CD4-positive, alpha-beta T cell treated with Interleukin-6 at 100 ng/mL for 8 hours (primary cell): Measurements from ENCODE around the gene SBNO2.
"Not testable (repeated sequence)": the region's sequence is repeated elsewhere in the genome, so short reads cannot be mapped to it uniquely, and the experiment has no call there.

Source experiments
- DNase-seq: peaks from one replicate; pipeline ENCODE4 v3.0.0-alpha.2; 2020; ENCODE audit warnings: mixed read lengths, low spot score

The SBNO2 gene

DNA sequence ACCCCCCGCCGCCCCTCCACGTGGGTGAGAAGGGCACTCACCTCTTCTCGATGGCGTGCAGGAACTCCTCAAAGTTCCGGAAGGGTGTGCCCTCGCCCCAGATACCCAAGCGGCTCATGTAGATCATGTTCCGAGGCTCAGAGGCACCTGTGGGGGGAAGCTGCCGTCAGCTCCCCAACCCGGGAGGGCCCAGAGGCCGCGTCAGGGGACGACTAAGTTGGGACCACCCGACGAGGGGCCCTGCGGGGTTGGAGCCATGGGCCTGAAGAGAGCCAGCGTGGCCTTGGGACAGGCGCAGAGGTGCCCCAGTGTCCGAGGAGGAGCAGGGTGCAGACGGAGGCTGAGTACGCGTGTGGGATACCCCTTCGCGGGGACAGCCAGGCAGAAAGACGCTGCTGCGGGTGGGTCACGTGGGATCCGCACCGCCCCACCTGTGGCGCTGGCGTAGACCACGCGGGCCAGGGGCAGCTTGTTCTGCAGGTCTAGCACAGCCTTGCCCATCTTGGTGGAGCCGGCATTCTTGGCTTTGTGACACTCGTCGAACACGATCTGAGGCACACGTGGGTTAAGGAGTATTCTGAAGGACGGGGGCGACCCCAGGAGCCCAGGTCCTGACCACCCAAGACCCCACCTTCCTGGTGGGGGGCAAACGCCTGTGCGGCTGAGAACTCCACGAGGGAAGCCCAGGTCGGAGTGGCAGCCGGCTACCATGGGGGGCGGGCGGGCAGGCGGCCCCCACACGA, 54.4 kb downstream of the SBNO2 start:
- no peak for DNase-seq

DNA sequence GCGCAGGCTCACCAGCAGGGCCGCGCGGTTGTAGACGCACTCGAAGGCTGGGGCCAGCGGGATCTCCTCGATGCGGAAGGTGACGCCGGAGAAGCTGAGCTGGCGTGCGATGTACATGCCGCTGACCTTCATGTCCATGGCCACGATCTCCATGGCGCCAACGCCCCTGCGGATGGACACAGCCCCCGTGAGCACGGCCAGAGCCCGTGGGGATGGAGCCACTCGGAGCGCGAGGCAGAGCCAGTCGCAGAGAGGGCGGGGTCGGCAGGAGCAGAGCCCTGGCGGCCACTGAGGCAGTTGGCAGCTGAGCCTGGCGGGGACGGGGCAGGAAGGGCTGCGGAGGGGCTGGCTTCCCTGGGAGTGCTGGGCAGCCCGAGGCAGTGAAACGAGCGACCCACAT, 55.1 kb downstream of the SBNO2 start:
- DNase-seq: no peak

DNA sequence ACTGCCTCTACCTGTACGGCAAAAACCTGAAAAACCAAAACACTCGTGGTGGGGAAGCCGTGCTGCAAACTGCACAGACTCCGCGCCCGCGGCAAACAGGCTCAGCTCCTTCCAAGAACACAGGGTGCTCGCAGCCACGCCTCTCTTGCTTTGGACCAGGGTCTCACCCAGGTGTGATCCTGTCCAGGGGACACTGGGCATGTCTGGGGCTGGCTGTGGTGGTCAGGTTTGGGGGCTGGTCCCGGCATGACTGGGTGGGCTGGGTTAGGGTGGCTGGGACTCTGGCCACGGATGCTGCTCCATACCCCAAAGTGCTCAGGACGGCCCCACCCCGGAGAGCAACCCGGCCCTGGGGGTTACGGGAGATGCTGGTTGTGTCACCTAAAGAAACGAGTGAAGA, 56.4 kb downstream of the SBNO2 start:
- no peak for DNase-seq

DNA sequence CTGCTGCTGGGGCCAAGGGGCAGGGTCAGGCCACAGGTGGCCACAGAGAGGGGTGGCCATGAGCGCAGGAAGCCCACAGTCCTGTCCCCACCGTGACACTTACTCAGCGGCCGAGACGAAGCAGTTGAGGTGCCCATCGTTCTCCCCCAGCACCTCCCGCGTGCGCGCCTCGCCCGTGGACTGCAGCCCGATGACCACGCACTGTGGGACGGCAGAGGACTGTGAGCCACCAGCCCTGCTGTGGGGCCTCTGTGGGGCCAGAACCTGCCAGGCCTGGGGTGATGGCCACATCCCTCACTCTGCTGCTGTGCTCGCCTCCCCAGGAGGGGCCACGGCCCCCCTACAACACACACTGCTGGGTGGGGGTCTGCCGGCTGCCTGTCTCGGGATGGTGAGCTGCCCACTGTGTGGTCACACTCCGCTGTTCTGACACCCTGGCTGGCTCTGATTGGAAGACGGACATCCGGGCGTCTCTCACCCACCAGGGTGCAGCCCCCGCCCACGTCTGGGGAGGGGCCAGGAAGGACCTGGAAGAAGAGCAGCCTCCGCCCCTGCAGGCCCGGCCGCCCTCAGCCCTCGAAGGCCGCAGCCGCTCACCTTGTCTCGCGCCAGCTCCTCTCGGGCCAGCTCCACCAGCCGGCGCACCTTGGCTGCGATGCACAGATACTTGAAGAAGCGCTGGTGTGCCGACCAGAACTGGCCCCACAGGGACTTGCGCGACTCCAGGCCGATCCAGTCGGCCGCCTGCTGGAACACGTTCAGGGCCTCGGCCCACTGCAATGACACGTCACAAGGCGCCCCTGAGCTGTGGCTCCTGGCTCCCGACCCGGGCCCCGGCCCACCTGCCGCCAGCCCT, 57.1 kb downstream of the SBNO2 start:
- no peak for DNase-seq

DNA sequence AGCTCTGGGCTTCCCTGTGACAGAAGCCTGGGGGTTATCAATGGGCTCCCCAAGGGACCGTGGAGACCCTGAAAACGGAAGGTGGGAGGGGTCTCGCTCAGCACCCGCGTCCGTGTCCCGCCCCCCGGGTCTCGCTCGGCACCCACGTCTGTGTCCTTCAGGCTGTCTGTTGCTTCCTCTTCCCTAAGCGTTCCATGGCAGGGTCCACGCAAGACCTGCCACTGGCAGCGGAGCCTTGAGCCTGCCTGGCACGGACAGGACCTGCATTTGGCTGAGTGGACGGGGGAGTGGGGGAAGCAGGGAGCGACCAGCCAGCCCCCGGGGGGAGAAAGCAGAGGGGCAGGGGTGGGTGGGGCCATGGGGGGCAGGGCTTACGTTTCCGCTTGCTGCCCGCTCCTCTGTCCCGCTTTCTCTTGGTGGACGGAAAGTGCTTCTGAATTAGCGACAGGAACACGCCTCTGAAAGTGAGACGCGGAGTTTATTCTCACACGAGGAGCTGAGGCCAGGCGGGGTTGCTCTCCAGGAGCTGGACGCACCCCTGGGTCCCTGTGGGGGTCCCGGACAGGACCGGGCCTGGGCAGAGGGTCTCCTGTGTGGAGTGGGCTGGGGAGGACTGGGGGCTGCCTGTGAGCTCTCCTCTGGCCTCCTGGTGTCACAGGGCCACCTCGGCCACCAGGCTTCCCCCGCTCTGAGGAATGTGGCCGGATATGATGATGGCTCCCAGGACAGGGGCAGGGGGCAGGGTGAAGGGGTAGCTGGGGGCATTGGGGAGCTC, 58.2 kb downstream of the SBNO2 start:
- no peak for DNase-seq

DNA sequence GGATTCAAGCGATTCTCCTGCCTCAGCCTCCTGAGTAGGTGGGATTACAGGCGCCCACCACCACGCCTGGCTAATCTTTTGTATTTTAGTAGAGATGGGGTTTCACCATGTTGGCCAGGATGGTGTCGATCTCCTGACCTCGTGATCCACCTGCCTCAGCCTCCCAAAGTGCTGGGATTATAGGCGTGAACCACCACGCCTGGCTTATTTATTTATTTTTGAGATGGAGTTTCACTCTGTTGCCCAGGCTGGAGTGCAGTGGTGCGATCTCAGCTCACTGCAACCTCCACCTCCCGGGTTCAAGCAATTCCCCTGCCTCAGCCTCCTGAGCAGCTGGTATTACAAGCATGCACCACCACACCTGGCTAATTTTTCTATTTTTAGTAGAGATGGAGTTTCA, 59.3 kb downstream of the SBNO2 start:
- DNase-seq: not testable (repeated sequence)

DNA sequence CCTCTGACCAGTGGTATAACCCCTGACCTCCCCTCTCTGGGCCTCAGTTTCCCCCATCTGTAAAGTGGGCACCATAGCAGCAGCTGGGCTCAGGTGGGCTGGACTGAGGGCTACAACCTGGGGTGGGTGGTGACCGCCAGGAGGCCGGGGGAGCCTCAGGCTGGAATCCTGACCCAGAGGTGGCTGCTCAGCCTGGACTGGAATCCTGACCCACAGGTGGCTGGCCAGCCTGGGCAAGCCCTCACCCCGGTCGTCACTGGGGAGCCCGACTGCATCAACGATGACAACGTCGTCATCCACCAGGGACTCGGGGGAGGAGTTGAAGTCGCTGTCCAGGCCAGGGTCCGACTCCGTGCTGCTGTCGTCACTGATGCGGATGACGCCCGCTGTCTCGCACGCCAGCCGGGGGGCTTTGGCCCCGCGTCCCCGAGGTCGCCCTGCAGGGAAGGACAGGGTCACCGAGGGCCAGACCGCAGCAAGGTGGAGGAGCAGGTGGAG, 60.0 kb downstream of the SBNO2 start:
- no peak for DNase-seq

DNA sequence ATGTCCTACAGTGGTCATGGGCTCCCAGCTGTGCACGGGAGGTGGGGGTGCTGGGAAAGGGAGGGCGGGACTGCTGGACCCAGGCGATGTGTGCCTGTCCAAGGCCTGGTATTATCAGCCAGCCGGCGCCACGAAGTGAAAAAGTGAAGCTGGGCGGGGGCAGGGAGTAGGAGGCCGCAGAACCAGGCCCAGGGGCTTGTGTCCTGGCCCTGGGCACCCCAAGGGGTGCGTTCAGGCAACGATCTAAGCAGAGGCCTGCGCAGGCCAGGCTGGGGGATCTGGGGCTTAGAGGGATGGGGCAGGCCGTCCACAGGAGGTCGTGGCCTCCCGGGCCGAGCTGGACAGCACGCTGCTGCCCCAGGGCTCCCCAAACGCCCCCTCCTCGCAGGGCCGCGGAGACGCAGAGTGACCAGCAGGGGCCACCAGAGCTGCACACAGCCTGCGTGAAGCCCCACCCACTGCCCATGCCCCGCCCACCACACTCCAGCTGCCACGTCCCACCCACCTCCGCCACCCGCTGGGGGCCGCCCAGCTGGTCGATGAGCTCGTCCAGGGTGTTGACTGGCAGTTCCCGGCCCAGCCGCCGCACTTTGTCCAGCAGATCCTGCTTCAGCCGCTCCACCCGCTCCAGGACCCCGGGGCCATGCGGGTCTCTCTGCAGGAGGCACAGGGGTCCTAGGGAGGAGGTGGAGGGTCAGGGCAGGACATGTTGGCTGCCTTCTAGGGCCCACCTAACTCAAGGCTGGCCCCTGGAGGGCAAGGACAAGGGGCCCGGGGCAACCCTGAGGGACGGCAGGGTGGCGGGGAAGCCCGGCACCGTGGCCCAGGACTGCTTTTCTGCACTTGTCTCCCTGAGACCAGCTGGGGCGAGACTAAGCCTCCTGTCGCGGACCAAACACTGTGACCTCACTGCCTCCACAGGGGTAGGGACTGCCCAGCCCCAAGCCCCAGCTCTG, 60.8 kb downstream of the SBNO2 start:
- peak; percentile 81 for DNase-seq

DNA sequence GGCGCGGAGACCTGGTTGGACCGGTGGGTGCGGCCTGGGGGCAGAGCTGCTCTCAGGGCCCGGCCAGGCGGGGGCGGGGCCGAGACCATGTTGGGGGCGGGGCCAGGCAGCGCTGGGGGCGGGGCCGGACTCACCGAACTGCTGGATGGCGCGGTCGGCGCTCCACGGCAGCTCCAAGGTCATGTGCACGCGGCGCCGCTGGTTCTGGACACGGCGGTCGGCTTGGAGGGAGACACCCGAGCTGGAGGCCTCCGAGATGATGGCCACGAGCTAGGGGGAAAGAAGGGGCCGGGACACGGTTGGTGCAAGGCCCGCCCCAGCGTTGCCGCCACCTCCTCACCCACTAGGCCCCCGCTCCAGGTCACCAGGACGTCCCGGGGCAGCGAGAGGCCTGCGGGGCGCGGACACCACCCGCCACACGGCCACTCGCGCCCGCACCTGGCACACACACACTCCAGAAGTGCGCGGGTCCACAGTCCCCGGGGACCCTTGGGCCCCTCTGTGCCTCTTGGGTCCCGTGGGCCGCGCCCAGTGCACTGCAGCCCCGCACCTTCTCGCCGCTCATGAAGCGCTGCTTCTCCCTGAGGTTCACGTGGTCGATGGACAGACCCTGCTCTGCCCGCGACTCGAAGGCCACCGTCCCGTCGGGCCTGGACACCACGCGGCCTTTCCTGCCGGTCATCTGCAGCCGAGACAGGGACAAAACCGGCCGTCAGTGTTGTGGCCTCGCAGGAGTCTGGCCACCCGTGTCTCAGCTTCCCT, 61.6 kb downstream of the SBNO2 start:
- no peak for DNase-seq

DNA sequence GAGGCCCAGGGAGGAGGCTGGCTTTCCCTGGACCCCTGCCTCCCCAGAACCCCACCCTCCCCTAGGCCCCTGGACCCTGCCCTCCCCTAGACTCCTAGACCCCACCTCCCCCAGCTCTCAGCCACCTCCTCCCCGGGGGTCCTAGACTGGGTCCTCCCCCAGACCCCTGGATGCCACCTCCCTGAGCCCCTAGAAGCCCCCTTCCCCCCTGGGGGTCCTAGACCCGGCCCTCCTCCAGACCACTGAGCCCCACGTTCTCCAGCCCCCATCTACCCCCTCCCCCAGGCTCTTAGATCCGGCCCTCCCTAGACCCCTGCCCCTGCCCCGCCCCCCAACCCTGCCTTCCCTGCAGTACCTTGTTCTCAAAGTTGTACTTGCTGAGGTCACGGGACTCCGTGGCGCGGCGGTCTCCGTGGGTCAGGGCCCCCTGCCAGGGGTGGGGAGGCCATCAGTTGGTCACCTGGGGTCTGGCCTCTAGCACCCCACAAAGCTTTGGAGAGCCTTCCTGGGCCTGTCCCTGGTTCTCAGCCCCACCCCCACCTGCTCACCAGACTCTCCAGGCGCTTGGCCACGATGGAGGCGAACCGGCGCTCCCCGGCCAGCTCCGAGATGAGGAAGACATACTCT, 62.3 kb downstream of the SBNO2 start:
- no peak for DNase-seq

DNA sequence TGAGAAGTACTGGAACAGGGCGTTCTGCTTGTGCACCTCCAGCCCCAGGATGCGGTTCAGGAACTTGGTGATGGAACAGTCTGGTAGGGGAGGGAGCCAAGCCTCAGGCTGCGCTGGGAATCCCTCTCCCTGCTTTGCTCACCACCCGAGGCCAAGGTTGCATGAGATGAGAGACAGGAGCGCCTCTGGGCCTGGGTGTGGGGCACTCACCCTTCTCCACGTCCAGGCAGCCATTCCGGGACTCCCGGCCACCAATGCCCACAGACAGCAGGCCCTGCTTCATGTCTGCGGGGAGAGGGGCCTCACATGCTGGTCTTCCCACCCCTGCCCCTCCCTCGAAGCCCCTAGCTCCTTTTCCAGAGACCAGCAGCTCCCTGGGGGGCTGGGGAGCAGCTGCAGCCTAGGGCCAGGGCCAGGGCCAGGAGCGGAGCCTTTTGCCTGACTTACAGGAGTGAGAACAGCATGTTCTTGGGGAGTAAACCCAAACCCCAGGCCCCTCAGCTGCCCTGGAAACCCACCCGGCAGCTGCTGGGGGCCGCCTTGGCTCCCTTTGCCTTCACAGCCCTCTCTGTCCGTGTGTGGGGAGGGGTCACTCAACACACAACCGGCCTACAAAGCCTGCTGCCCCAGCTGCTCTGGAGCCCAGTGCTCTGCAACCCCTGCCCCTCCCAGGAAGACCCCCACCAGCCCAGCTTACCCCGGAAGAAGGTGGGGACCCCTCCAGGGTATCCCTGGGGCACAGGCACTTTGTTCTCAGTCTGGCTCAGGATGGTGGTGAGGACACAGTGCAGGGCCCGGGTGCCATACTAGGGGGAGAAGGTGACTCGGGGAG, 63.0 kb downstream of the SBNO2 start:
- no peak for DNase-seq

DNA sequence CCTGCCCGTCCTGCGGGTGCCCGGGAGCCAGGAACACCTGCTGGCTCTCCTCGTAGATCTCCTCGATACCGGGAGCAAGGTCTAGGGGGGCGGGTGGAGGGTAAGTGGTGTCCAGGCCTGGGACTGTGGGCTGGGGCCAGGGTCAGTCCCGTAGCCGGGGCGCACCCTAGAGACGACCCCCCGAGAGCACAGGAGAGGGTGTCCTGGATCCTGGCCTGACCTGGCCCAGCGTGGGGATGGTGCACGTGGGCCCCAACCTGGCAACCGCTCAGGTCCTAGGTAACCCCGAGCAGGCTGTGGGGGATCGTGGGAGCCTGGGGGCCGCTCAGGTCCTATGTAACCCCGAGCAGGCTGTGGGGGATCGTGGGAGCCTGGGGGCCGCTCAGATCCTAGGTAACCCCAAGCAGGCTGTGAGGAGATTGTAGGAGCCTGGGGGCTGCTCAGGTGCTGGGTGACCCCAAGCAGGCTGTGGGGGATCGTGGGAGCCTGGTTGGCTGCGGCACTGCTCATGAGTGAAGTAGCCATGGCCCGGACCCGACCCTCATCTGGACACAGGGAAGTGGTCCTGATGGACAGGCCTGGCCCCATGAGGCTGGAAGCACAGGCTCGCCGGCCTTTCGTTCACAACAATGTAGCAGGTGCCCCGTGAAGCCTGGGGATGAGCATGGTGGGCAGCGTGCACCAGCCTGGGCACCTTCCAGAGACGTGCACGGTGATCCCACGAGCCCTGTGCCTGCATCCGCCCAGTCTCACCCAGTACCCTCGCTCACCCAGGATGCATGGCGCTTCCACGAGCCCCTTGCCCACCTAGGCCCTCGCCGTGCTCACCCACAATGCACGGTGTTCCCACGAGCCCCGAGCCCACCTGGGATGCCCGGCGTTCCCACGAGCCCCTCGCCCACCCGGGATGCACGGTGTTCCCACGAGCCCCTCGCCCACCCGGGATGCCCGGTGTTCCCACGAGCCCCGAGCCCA, 64.1 kb downstream of the SBNO2 start:
- no peak for DNase-seq

DNA sequence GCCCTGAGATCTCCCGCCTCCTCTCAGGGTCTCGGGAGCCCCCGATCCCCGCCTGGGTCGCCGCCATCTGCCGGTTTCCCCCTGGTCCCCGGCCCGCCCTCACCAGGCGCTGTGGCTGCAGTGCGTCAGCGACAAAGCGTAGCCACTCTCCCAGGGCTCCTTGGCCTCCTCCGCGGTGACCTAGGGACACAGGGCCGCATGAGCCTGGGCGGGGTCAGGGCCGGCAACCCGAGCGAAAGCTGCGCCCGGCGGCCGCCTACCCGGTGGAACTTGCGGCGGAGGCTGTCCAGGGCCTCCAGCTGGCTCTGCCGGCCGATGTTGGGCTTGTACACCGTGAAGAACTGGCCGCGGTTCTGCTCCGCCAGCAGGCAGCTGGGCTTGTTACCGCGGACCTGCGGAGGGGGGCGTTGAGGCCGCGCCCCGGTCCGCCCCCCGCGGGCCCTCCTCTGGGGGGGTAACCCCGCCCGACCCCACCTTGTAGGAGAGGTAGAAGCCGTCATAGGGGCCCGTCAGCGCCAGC, 65.0 kb downstream of the SBNO2 start:
- DNase-seq: no peak

DNA sequence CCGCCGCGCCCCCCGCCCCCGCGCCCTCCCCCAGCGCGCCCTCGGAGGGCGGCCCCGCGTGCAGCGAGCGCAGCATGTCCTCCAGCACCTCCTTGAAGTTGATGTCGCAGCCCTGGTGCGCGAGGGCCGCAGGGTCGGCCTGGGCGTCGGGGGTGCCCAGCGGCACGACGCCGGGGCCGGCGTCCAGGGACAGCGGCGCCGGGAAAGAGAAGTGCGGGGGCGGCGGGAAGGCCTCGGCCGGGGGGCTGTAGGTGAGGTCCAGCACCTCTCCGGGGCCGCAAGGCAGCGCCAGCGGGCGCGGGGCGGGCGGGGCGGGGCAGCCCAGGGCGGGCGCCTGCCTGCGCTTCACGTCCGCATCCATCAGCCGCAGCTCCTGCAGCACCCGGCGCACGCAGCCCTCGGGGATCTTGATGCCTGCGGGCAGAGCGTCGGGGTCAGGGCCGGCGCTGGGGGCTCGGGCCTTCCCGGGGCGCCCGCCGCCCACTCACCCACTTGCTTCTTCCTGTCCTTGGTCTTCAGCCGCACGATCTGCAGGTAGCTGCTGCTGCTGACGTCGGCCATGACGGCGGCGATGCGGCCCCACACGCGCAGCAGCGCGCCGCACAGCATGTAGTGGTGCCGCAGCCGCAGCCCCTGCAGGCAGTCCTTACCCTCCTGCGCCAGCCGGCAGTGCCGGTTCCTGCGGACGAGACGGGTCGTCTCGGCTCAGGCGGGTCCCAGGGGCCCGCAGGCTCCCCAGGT, 65.6 kb downstream of the SBNO2 start:
- DNase-seq: no peak

DNA sequence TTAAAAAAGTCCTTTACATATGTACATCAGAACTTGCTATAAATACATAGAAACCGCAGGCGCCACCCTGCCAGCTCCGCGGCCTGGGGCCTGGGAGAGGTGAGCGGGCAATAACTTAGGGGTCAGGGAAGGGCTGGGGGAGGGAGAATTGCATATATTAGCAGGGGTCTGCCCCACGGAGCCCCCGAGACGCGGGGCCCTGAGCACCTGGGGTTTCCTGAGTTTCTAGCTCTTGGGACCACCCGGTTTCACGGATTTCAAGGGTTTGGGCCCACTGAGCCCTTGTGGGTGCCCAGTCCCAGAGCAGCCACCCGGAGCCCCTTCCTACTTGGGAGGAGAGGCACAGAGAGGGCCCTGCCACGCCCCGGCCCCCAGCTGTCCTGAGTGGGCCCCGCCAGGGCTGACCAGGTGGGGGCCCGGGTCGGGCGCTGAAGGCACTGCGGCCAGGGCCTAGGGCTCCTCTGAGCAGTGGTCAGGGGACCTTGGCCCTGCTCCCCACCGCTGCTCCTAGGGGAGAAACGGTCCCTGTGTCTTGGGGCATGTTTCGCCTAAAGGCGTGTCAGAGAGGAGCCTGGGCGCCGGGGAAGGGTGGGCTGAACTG, 66.3 kb downstream of the SBNO2 start:
- DNase-seq: no peak

DNA sequence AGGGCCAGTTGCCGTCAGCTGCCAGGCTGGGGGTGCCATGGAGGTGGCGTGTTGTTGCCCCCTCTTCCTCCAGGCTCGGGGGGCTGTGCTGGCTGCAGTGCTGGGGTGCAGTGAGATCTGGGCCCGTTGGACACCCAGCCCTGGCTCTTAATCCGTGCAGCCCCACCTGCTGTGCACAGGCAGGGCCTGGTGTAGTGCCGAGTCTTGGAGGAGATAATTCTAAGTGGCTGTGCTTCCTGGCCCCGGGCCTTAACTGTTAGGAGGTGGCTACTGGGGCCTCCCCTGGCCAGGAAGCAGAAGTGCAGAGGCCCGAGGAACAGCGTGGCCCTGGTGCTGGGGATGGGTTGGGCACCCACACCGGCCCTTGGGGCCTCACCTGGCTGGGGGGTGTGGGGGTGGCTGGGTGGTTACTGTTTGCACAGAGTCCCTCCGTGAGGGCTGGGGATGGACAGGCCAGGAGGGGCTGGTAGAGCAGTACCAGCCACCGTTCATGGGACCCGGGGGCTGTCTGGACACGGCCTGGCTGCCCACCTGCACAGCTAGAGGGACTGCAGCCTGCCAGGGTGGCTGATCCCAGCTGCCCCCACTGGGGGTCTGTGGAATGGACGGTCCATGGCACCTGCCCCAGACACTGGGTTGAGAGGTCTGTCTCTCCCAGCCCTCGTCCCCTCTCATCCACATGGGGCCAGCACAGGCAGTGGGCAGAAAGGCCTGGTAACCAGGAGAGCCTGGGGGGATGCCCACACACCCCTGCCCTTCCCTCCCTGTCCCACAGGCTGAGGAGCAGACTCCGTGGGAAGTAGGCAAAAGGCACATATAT, 67.0 kb downstream of the SBNO2 start:
- no peak for DNase-seq
